ENCODE measurements around the gene CCL18.

CCL18 gene

GRCh38 chr17:36055171-36055570, 8.9 kb upstream of the CCL18 start:
- H3K27ac Mint-ChIP-seq (ENCODE audit: low read depth): no peak overlapping the region
- peaks cover 11% of the 10 kb centered on the region for H3K4me1 Mint-ChIP-seq
- H3K9me3 Mint-ChIP-seq: peaks cover 1% of the 10 kb centered on the region
- DNase-seq (ENCODE audit: low spot score in 2 of 2) (no peak), ATAC-seq (replicated peaks; ENCODE audit: extremely low read depth, poor library complexity, severe bottlenecking) (no peak)
- H3K27me3 Mint-ChIP-seq: no peaks in the 10 kb centered on the region
- no peaks in the 10 kb centered on the region for H3K36me3 Mint-ChIP-seq (ENCODE audit: insufficient read depth)
- H3K4me3 Mint-ChIP-seq: no peak overlapping the region

GRCh38 chr17:36055921-36056520, 8.1 kb upstream of the CCL18 start:
- H3K36me3 Mint-ChIP-seq (ENCODE audit: insufficient read depth): no peaks in the 10 kb centered on the region
- H3K9me3 Mint-ChIP-seq: no peaks in the 10 kb centered on the region
- H3K4me3 Mint-ChIP-seq: no peak overlapping the region
- no peak for ATAC-seq (replicated peaks; ENCODE audit: extremely low read depth, poor library complexity, severe bottlenecking)
- H3K27me3 Mint-ChIP-seq: no peaks in the 10 kb centered on the region
- H3K27ac Mint-ChIP-seq (ENCODE audit: low read depth): no peak overlapping the region
- peaks cover 11% of the 10 kb centered on the region for H3K4me1 Mint-ChIP-seq
- no peak for DNase-seq (ENCODE audit: low spot score in 2 of 2)

GRCh38 chr17:36057911-36058310, 6.2 kb upstream of the CCL18 start:
- DNase-seq (ENCODE audit: low spot score in 2 of 2): no peak
- Mint-ChIP-seq H3K4me3 (no peak overlapping the region), H3K36me3 (ENCODE audit: insufficient read depth) (no peaks in the 10 kb centered on the region), H3K9me3 (no peaks in the 10 kb centered on the region), H3K4me1 (peaks cover 11% of the 10 kb centered on the region), H3K27me3 (no peaks in the 10 kb centered on the region), H3K27ac (ENCODE audit: low read depth) (no peak overlapping the region)
- no peak for ATAC-seq (replicated peaks; ENCODE audit: extremely low read depth, poor library complexity, severe bottlenecking)

GRCh38 chr17:36059406-36059805, 4.7 kb upstream of the CCL18 start:
- no peaks in the 10 kb centered on the region for H3K36me3 Mint-ChIP-seq (ENCODE audit: insufficient read depth)

GRCh38 chr17:36060816-36061215, 3.3 kb upstream of the CCL18 start:
- no peak for ATAC-seq (replicated peaks; ENCODE audit: extremely low read depth, poor library complexity, severe bottlenecking)
- H3K27me3 Mint-ChIP-seq: no peaks in the 10 kb centered on the region
- H3K36me3 Mint-ChIP-seq (ENCODE audit: insufficient read depth): no peaks in the 10 kb centered on the region
- H3K9me3 Mint-ChIP-seq: no peaks in the 10 kb centered on the region
- no peak overlapping the region for H3K4me3 Mint-ChIP-seq
- DNase-seq (ENCODE audit: low spot score in 2 of 2): no peak
- H3K4me1 Mint-ChIP-seq: peaks cover 23% of the 10 kb centered on the region
- no peak overlapping the region for H3K27ac Mint-ChIP-seq (ENCODE audit: low read depth)

More at GRCh38 chr17:36059406-36059805, 4.7 kb upstream of the CCL18 start:
- no peak for DNase-seq (ENCODE audit: low spot score in 2 of 2)
- Mint-ChIP-seq H3K4me3 (no peak overlapping the region), H3K27me3 (no peaks in the 10 kb centered on the region), H3K27ac (ENCODE audit: low read depth) (no peak overlapping the region), H3K9me3 (no peaks in the 10 kb centered on the region), H3K4me1 (peaks cover 17% of the 10 kb centered on the region)
- ATAC-seq (replicated peaks; ENCODE audit: extremely low read depth, poor library complexity, severe bottlenecking): no peak

GRCh38 chr17:36066365-36066985, 2.4 kb downstream of the CCL18 start:
- Mint-ChIP-seq H3K4me1 (peaks cover 56% of the 10 kb centered on the region), H3K4me3 (peak overlapping the region; percentile 46), H3K27me3 (no peaks in the 10 kb centered on the region), H3K9me3 (no peaks in the 10 kb centered on the region), H3K36me3 (ENCODE audit: insufficient read depth) (peaks cover 4% of the 10 kb centered on the region), H3K27ac (ENCODE audit: low read depth) (peak overlapping the region; percentile 89)
- DNase-seq (ENCODE audit: low spot score in 2 of 2) (peak in 1 of 2 donors; percentile 71), ATAC-seq (replicated peaks; ENCODE audit: extremely low read depth, poor library complexity, severe bottlenecking) (peak; percentile 96)

GRCh38 chr17:36068524-36068923, 4.5 kb downstream of the CCL18 start:
- H3K4me1 Mint-ChIP-seq: peaks cover 64% of the 10 kb centered on the region
- peak overlapping the region; percentile 82 for H3K27ac Mint-ChIP-seq (ENCODE audit: low read depth)
- DNase-seq (ENCODE audit: low spot score in 2 of 2): no peak
- H3K9me3 Mint-ChIP-seq: no peaks in the 10 kb centered on the region
- H3K27me3 Mint-ChIP-seq: no peaks in the 10 kb centered on the region
- H3K4me3 Mint-ChIP-seq: peak overlapping the region; percentile 8
- no peak for ATAC-seq (replicated peaks; ENCODE audit: extremely low read depth, poor library complexity, severe bottlenecking)
- peaks cover 6% of the 10 kb centered on the region for H3K36me3 Mint-ChIP-seq (ENCODE audit: insufficient read depth)

GRCh38 chr17:36069136-36069535, 5.1 kb downstream of the CCL18 start:
- peaks cover 61% of the 10 kb centered on the region for H3K4me1 Mint-ChIP-seq
- DNase-seq (ENCODE audit: low spot score in 2 of 2) (no peak), ATAC-seq (replicated peaks; ENCODE audit: extremely low read depth, poor library complexity, severe bottlenecking) (no peak)
- no peaks in the 10 kb centered on the region for H3K9me3 Mint-ChIP-seq
- no peak overlapping the region for H3K4me3 Mint-ChIP-seq
- H3K36me3 Mint-ChIP-seq (ENCODE audit: insufficient read depth): peaks cover 6% of the 10 kb centered on the region
- peak overlapping the region; percentile 82 for H3K27ac Mint-ChIP-seq (ENCODE audit: low read depth)
- H3K27me3 Mint-ChIP-seq: no peaks in the 10 kb centered on the region

- DNase-seq (ENCODE audit: low spot score in 2 of 2) (no peak), ATAC-seq (replicated peaks; ENCODE audit: extremely low read depth, poor library complexity, severe bottlenecking) (no peak)
- Mint-ChIP-seq H3K27me3 (no peaks in the 10 kb centered on the region), H3K27ac (ENCODE audit: low read depth) (peak overlapping the region; percentile 33), H3K4me3 (peak overlapping the region; percentile 29), H3K9me3 (no peaks in the 10 kb centered on the region), H3K36me3 (ENCODE audit: insufficient read depth) (peaks cover 6% of the 10 kb centered on the region), H3K4me1 (peaks cover 51% of the 10 kb centered on the region)
Observed at GRCh38 chr17:36070427-36070826, 6.4 kb downstream of the CCL18 start.

GRCh38 chr17:36071751-36072150, 7.7 kb downstream of the CCL18 start:
- peaks cover 2% of the 10 kb centered on the region for H3K36me3 Mint-ChIP-seq (ENCODE audit: insufficient read depth)
- DNase-seq (ENCODE audit: low spot score in 2 of 2) (no peak), ATAC-seq (replicated peaks; ENCODE audit: extremely low read depth, poor library complexity, severe bottlenecking) (no peak)
- peak overlapping the region; percentile 76 for H3K27ac Mint-ChIP-seq (ENCODE audit: low read depth)
- no peaks in the 10 kb centered on the region for H3K9me3 Mint-ChIP-seq
- peak overlapping the region; percentile 27 for H3K4me3 Mint-ChIP-seq
- H3K4me1 Mint-ChIP-seq: peaks cover 37% of the 10 kb centered on the region
- H3K27me3 Mint-ChIP-seq: no peaks in the 10 kb centered on the region

- Mint-ChIP-seq H3K27me3 (no peaks in the 10 kb centered on the region), H3K4me1 (peaks cover 33% of the 10 kb centered on the region), H3K9me3 (peaks cover 1% of the 10 kb centered on the region), H3K36me3 (ENCODE audit: insufficient read depth) (peaks cover 2% of the 10 kb centered on the region), H3K4me3 (peak overlapping the region; percentile 27), H3K27ac (ENCODE audit: low read depth) (peak overlapping the region; percentile 76)
- ATAC-seq (replicated peaks; ENCODE audit: extremely low read depth, poor library complexity, severe bottlenecking) (peak; percentile 60), DNase-seq (ENCODE audit: low spot score in 2 of 2) (peak; percentile 49 to 59)
Observed at GRCh38 chr17:36072431-36073121, 8.5 kb downstream of the CCL18 start.

- DNase-seq (ENCODE audit: low spot score in 2 of 2) (no peak), ATAC-seq (replicated peaks; ENCODE audit: extremely low read depth, poor library complexity, severe bottlenecking) (no peak)
- peaks cover 2% of the 10 kb centered on the region for H3K36me3 Mint-ChIP-seq (ENCODE audit: insufficient read depth)
- peaks cover 6% of the 10 kb centered on the region for H3K9me3 Mint-ChIP-seq
- no peak overlapping the region for H3K27ac Mint-ChIP-seq (ENCODE audit: low read depth)
- no peak overlapping the region for H3K4me3 Mint-ChIP-seq
- H3K27me3 Mint-ChIP-seq: no peaks in the 10 kb centered on the region
- H3K4me1 Mint-ChIP-seq: peaks cover 27% of the 10 kb centered on the region
Observed at GRCh38 chr17:36074365-36074764, 10.3 kb downstream of the CCL18 start.

All from central memory CD8-positive, alpha-beta T cell (primary cell).